K562 (cell line): ENCODE measurements around the gene FAM149A. TPM values are rescaled to one million over a fixed set of nuclear protein-coding genes. Genes with fewer than 3 reads are reported as not detected.

Experiments
- ATAC-seq: fragments of 200-7000 bp; cut with Tn5 transposase; 3 replicates; pipeline ENCODE4 v1.9.1; 2020; ENCODE audit warnings: moderate library complexity
- BruUV-seq: library from RNA; stranded (reverse); fragments of 400-500 nt; replicated peaks from 2 replicates; lab custom pipeline; 2021; lab: Mats Ljungman, UMichigan
- CTCF ChIA-PET: fragments of 300-600 bp; formaldehyde crosslinking; extraction: SDS; loops from one replicate; lab custom pipeline; 2021; ENCODE audit warnings: low intra/inter-chr PET ratio; lab: Yijun Ruan, JAX
- POLR2A ChIA-PET: fragments of 300-600, 350-650 bp; sonication (Branson Sonifier 250); formaldehyde crosslinking; extraction: SDS; loops from one replicate; lab custom pipeline; 2021; ENCODE audit warnings: antibody characterized with exemption, inconsistent platforms; lab: Yijun Ruan, JAX
- DNase-seq, 4 experiments: peaks; one replicate each; pipeline versions ENCODE4 v3.0.0 to v3.0.0-alpha.2; 2011 to 2018; ENCODE audit warnings: low spot score in 3 of 4, mixed read lengths in 3 of 4; ENCODE audit errors: extremely low read depth in 1 of 4
- FAIRE-seq: peaks from 2 replicates; lab custom pipeline; 2011; peaks lifted over from hg19 to GRCh38; lab: Jason Lieb, UNC
- H2AFZ ChIP-seq: 2 replicates; pipeline ENCODE4 v1.6.0; 2011; ENCODE audit warnings: low read depth, low read length, control low read depth, inconsistent platforms
- H3K27ac ChIP-seq: fragments of 200-600 bp; 3 replicates; pipeline ENCODE4 v1.8.0; 2011; ENCODE audit warnings: low read depth, mild to moderate bottlenecking, control low read depth, inconsistent platforms, low read length, moderate library complexity, mixed read lengths; ENCODE audit errors: extremely low read depth
- H3K27me3 ChIP-seq, 2 experiments: fragments of 300-600 bp in 1 of 2; 2 replicates in 1 of 2; 3 replicates in 1 of 2; pipeline versions ENCODE4 v1.6.0 to v1.8.0; 2011; ENCODE audit warnings: inconsistent platforms in 2 of 2, low read length in 2 of 2, mild to moderate bottlenecking in 1 of 2, mixed read lengths in 1 of 2, moderate library complexity in 1 of 2; ENCODE audit not compliant: control insufficient read depth in 2 of 2, insufficient read depth in 2 of 2
- H3K36me3 ChIP-seq: fragments of 300-600 bp; 3 replicates; pipeline ENCODE4 v1.8.0; 2011; ENCODE audit warnings: mild to moderate bottlenecking, low read length, inconsistent platforms; ENCODE audit not compliant: control insufficient read depth, insufficient read depth
- H3K4me1 ChIP-seq, 2 experiments: fragments of 200-600 bp in 1 of 2; replicated peaks in 1 of 2; 2 replicates in 1 of 2; 3 replicates in 1 of 2; pipeline versions ENCODE4 v1.5.1 to v1.8.0; 2011; ENCODE audit warnings: inconsistent platforms in 2 of 2, low read length in 2 of 2, mild to moderate bottlenecking in 1 of 2, mixed read lengths in 1 of 2, moderate library complexity in 1 of 2; ENCODE audit not compliant: control insufficient read depth in 2 of 2, insufficient read depth in 2 of 2
- H3K4me2 ChIP-seq: 2 replicates; pipeline ENCODE4 v1.6.1; 2011; ENCODE audit warnings: low read length, control low read depth, inconsistent platforms, mixed read lengths; ENCODE audit not compliant: insufficient read depth
- H3K4me3 ChIP-seq: fragments of 200-600 bp; sonication (generic), shearing (Covaris generic); 2 replicates; pipeline ENCODE4 v1.5.1; 2016; ENCODE audit warnings: control low read depth, inconsistent platforms
- H3K79me2 ChIP-seq: fragments of 200-600 bp; 3 replicates; pipeline ENCODE4 v1.8.0; 2011; ENCODE audit warnings: low read length, inconsistent platforms; ENCODE audit not compliant: control insufficient read depth, insufficient read depth
- H3K9ac ChIP-seq, 2 experiments: 2 replicates each; pipeline versions ENCODE4 v1.6.0 to v1.6.1; 2011; ENCODE audit warnings: low read depth in 2 of 2, low read length in 2 of 2, control low read depth in 1 of 2, inconsistent platforms in 1 of 2, mild to moderate bottlenecking in 1 of 2, mixed read lengths in 1 of 2; ENCODE audit not compliant: insufficient read depth in 1 of 2
- H3K9me1 ChIP-seq: one replicate; pipeline ENCODE4 v1.6.0; 2011; ENCODE audit warnings: inconsistent platforms, mild to moderate bottlenecking, low read length, moderate library complexity; ENCODE audit not compliant: control insufficient read depth, insufficient read depth
- H3K9me3 ChIP-seq: replicated peaks from 2 replicates; pipeline ENCODE4 v1.5.1; 2011; ENCODE audit warnings: low read depth, low read length, inconsistent platforms; ENCODE audit not compliant: control insufficient read depth, insufficient read depth
- H4K20me1 ChIP-seq: replicated peaks from 2 replicates; pipeline ENCODE4 v1.6.1; 2011; ENCODE audit warnings: low read length, inconsistent platforms, mixed read lengths; ENCODE audit not compliant: control insufficient read depth, insufficient read depth
- ARID1B ChIP-seq: fragments of 450-650 bp; IDR thresholded peaks from 2 replicates; pipeline ENCODE4 v1.6.1; 2016; ENCODE audit warnings: antibody characterized with exemption, mild to moderate bottlenecking, inconsistent platforms
- CBFA2T2 ChIP-seq: fragments of 450-650 bp; conservative IDR thresholded peaks from 2 replicates; pipeline ENCODE4 v1.6.1; 2017; ENCODE audit warnings: mild to moderate bottlenecking
- CBFA2T3 ChIP-seq: fragments of 450-650 bp; IDR thresholded peaks from 2 replicates; pipeline ENCODE4 v1.6.1; 2017
- CREM ChIP-seq: IDR thresholded peaks from 2 replicates; pipeline ENCODE4 v1.6.1; 2014; ENCODE audit warnings: antibody characterized with exemption, low read depth
- E4F1 ChIP-seq: fragments of 250-450 bp; sonication (Bioruptor Pico); IDR thresholded peaks from 2 replicates; pipeline ENCODE4 v1.5.0; 2021; ENCODE audit warnings: mild to moderate bottlenecking, borderline replicate concordance
- EP300 ChIP-seq: IDR thresholded peaks from 2 replicates; pipeline ENCODE4 v1.6.1; 2012; ENCODE audit warnings: low read length, improper control_type of control experiment
- ETV1 ChIP-seq: fragments of 450-650 bp; conservative IDR thresholded peaks from 2 replicates; pipeline ENCODE4 v1.6.1; 2016; ENCODE audit warnings: missing genetic modification characterization, control low read depth, low read depth, missing compliant biosample characterization
- FOS ChIP-seq: IDR thresholded peaks from 3 replicates; pipeline ENCODE4 v1.6.1; 2011; ENCODE audit not compliant: insufficient read length; ENCODE audit errors: extremely low read depth
- GMEB1 ChIP-seq: fragments of 250-450 bp; sonication (Bioruptor Pico); IDR thresholded peaks from 2 replicates; pipeline ENCODE4 v1.4.0; 2020; ENCODE audit warnings: mild to moderate bottlenecking
- KLF16 ChIP-seq: IDR thresholded peaks from 2 replicates; pipeline ENCODE4 v1.6.1; 2016; ENCODE audit warnings: antibody characterized with exemption
- MTA3 ChIP-seq: fragments of 450-650 bp; formaldehyde crosslinking; IDR thresholded peaks from 2 replicates; pipeline ENCODE4 v1.6.1; 2017; ENCODE audit warnings: mild to moderate bottlenecking, borderline replicate concordance
- NCOA1 ChIP-seq: fragments of 450-650 bp; IDR thresholded peaks from 2 replicates; pipeline ENCODE4 v1.6.1; 2016; ENCODE audit warnings: low read depth
- NCOR1 ChIP-seq: fragments of 450-650 bp; IDR thresholded peaks from 2 replicates; pipeline ENCODE4 v1.6.1; 2016; ENCODE audit warnings: mild to moderate bottlenecking, moderate library complexity
- RNF2 ChIP-seq: sonication (generic); IDR thresholded peaks from 2 replicates; pipeline ENCODE4 v1.6.1; 2016
- SMAD4 ChIP-seq: fragments of 250-450 bp; sonication (Bioruptor Pico); conservative IDR thresholded peaks from 2 replicates; pipeline ENCODE4 v1.8.0; 2021; ENCODE audit warnings: inconsistent platforms, mild to moderate bottlenecking, moderate library complexity
- TAL1 ChIP-seq: fragments of 450-650 bp; IDR thresholded peaks from 2 replicates; pipeline ENCODE4 v1.6.1; 2016; ENCODE audit warnings: mild to moderate bottlenecking
- TCF3 ChIP-seq: sonication (generic); formaldehyde crosslinking; IDR thresholded peaks from 2 replicates; pipeline ENCODE4 v1.4.0; 2020; ENCODE audit warnings: mild to moderate bottlenecking, missing genetic modification reagents
- TEAD4 ChIP-seq, 2 experiments: sonication (generic) in 1 of 2; formaldehyde crosslinking in 1 of 2; IDR thresholded peaks; 2 replicates each; pipeline versions ENCODE4 v1.6.1 to v1.8.0; 2012 to 2022; ENCODE audit warnings: borderline replicate concordance in 1 of 2, inconsistent platforms in 1 of 2, low read length in 1 of 2, mild to moderate bottlenecking in 1 of 2, missing genetic modification reagents in 1 of 2
- TFAP4 ChIP-seq: sonication (generic); formaldehyde crosslinking; IDR thresholded peaks from 2 replicates; pipeline ENCODE4 v1.8.0; 2022; ENCODE audit warnings: missing genetic modification reagents, mild to moderate bottlenecking, moderate library complexity, borderline replicate concordance
- WGBS: fragments of 100-300 bp; shearing (Covaris generic); methylation state at CpG from one replicate; pipeline ENCODE4 v1.1.6; 2016; ENCODE audit warnings: low coverage, mixed read lengths; ENCODE audit not compliant: insufficient coverage; ENCODE audit errors: missing lambda C conversion rate; 5-methylcytosine and 5-hydroxymethylcytosine counted together
- in situ Hi-C: fragments of 300-500 bp; cut with MboI; formaldehyde crosslinking; loops from 4 replicates; pipeline ENCODE4 v1.15.0; 2018; ENCODE audit warnings: inconsistent platforms, mixed read lengths
- intact Hi-C: fragments of 100-400 bp; cut with micrococcal nuclease; formaldehyde crosslinking; loops from 2 replicates; pipeline ENCODE4 v1.14.2; 2022
- polyA plus RNA-seq, 8 experiments: library from polyadenylated mRNA; depleted of rRNA in 4 of 8; stranded (reverse) in 5 of 8; unstranded in 3 of 8; fragments of >200 nt; fragmentation: Nextera tagmentation in 2 of 8; fragmentation: Illumina TruSeq in 1 of 8; extraction: Ambion mirVana in 2 of 8; extraction: Trizol in 1 of 8; gene quantifications; 2 replicates each; pipeline versions ENCODE4 v1.2.1 to v1.2.3, GENCODE V29; 2011 to 2014; ENCODE audit warnings: inconsistent platforms in 1 of 8, missing spikeins in 1 of 8
- total RNA-seq, 7 experiments: library from RNA; depleted of rRNA in 6 of 7; stranded (reverse); fragments of >200 nt in 6 of 7; fragmentation: Illumina TruSeq in 2 of 7; extraction: Trizol in 2 of 7; gene quantifications; 2 replicates each; pipeline versions ENCODE4 v1.2.1 to v1.2.3, GENCODE V29; 2011 to 2021; ENCODE audit warnings: low replicate concordance in 1 of 7

Gene FAM149A
- total and polyA plus RNA-seq, 9 of the 15 experiments (the other 6 are each of a cell fraction or from before 2014, with no cell fraction given) = not detected

- no peaks in the 10 kb centered on the region for H3K27me3 ChIP-seq
- no peaks in the 10 kb centered on the region for H4K20me1 ChIP-seq
- ATAC-seq = peak; percentile 84
- H3K9me3 ChIP-seq = no peaks in the 10 kb centered on the region
- peak; percentile 38 to 65 (median 47) for DNase-seq
- FAIRE-seq = peak; percentile 55
- peak overlapping the region; percentile 83 for H2AFZ ChIP-seq
- ChIA-PET CTCF (interaction anchor here (0.6 kb wide), 1 partner anchor 94 kb away, joined by 3 read pairs; no protein-coding TSS in a partner anchor), POLR2A (interaction anchor here (0.6 to 1.2 kb wide), 3 partner anchors 12 to 1672 kb away, joined by 3 read pairs; partner anchors contain the start of gene CYP4V2)
- H3K4me3 ChIP-seq = no peak overlapping the region
- H3K4me2 ChIP-seq = peak overlapping the region; percentile 61
- H3K9me1 ChIP-seq = no peaks in the 10 kb centered on the region
- WGBS = 7% methylated on average over 12 of the region's 12 CpGs
- peaks cover 0 to 7% of the 10 kb centered on the region in 2 experiments; a peak in 3 of 5 replicates for H3K4me1 ChIP-seq
- no TSS peak for BruUV-seq
- peak overlapping the region; percentile 68; the same call in 2 of the 3 replicates for H3K27ac ChIP-seq
- H3K36me3 ChIP-seq = no peaks in the 10 kb centered on the region
- peak overlapping the region in 1 of 2 experiments; percentile 10; a peak in 2 of 4 replicates for H3K9ac ChIP-seq
- intact Hi-C loops (no loop called here), in situ Hi-C loops (no loop called here)
- no peaks in the 10 kb centered on the region for H3K79me2 ChIP-seq
- TF ChIP-seq CREM (0 out of 2 replicates have a peak, but pooled peaks have one; percentile 9), CBFA2T2 (peak; percentile 48), FOS (no peak), ETV1 (peak; percentile 97), TCF3 (peak; percentile 46; the same call in 1 of the 2 replicates), E4F1 (CRISPR knock-in tag) (peak; percentile 28; the same call in 1 of the 2 replicates), EP300 (peak; percentile 33; the same call in 1 of the 2 replicates), TFAP4 (peak; percentile 79; the same call in 1 of the 2 replicates), SMAD4 (CRISPR knock-in tag) (peak; percentile 93), ARID1B (peak; percentile 58), TEAD4 (IDR thresholded peaks at IDR 0.05; ENCODE audit: low read length) (peak; percentile 63; the same call in 1 of the 2 replicates), TEAD4 (CRISPR knock-in tag; IDR thresholded peaks at IDR 0.05; ENCODE audit: borderline replicate concordance) (no peak), GMEB1 (CRISPR knock-in tag) (no peak), NCOA1 (0 out of 2 replicates have a peak, but pooled peaks have one; percentile 16), CBFA2T3 (peak; percentile 77), RNF2 (peak; percentile 44; the same call in 1 of the 2 replicates), MTA3 (0 out of 2 replicates have a peak, but pooled peaks have one; percentile 47), NCOR1 (peak; percentile 63), KLF16 (peak; percentile 69), TAL1 (peak; percentile 39; the same call in 1 of the 2 replicates)
Observed at GRCh38 chr4:186203406-186203805, 98.9 kb downstream of the FAM149A start.
